Transverse colon (tissue), 4 donors: ENCODE data around the gene RAMP3. TPM values are rescaled to one million over a fixed set of nuclear protein-coding genes. Genes with fewer than 3 reads are reported as not detected.
A peak's percentile ranks its signal among the peaks of the same experiment; 100 is the strongest.

Experiments
- DNase-seq: peaks from one replicate; pipeline ENCODE4 v3.0.0-alpha.2; 2019
- H3K27ac ChIP-seq, 4 donors: fragments of 200-600 bp; sonication (generic); 2 replicates each; pipeline ENCODE4 v1.5.1; 2016 to 2018; ENCODE audit warnings: inconsistent platforms in 4 of 4
- H3K27me3 ChIP-seq: fragments of 200-600 bp; sonication (generic); 2 replicates; pipeline ENCODE4 v1.5.1; 2017; ENCODE audit warnings: inconsistent platforms
- H3K36me3 ChIP-seq, 4 donors: fragments of 200-600 bp; sonication (generic); 2 replicates each; pipeline ENCODE4 v1.5.1; 2017 to 2019; ENCODE audit warnings: inconsistent platforms in 4 of 4
- H3K4me1 ChIP-seq, 4 donors: fragments of 200-600 bp; sonication (generic); 2 replicates each; pipeline ENCODE4 v1.5.1; 2017 to 2020; ENCODE audit warnings: inconsistent platforms in 4 of 4
- H3K4me3 ChIP-seq, 4 donors: fragments of 200-600 bp; sonication (generic); 1 replicate in 1 of 4; 2 replicates in 3 of 4; pipeline versions ENCODE4 v1.5.1 to v1.6.1; 2017 to 2019; ENCODE audit warnings: inconsistent platforms in 4 of 4
- H3K9me3 ChIP-seq, 2 donors: fragments of 200-600 bp; sonication (generic); 2 replicates each; pipeline ENCODE4 v1.5.1; 2017 to 2019; ENCODE audit warnings: inconsistent platforms in 2 of 2
- EP300 ChIP-seq: sonication (generic); formaldehyde crosslinking; IDR thresholded peaks from one replicate; pipeline ENCODE4 v1.6.1; 2017; ENCODE audit warnings: antibody characterized with exemption, low read depth
- POLR2A ChIP-seq: fragments of 450-650 bp; IDR thresholded peaks from one replicate; pipeline ENCODE4 v1.6.1; 2016; ENCODE audit warnings: antibody characterized with exemption, mild to moderate bottlenecking, moderate library complexity
- POLR2AphosphoS5 ChIP-seq, 3 donors: sonication (generic); formaldehyde crosslinking; IDR thresholded peaks; one replicate each; pipeline ENCODE4 v1.6.1; 2016; ENCODE audit warnings: antibody characterized with exemption in 3 of 3
- WGBS, 2 donors: methylation state at CpG; one replicate each; pipeline ENCODE4 v1.1.5; 2018; ENCODE audit warnings: low coverage in 1 of 2; 5-methylcytosine and 5-hydroxymethylcytosine counted together
- in situ Hi-C, 4 donors: fragments of 200-750 bp; cut with MboI; loops; one replicate each; pipeline versions ENCODE4 v1.15.0 to v1.15.1; 2017; ENCODE audit warnings: low sequenced_read_pairs in 3 of 4, low pct_ligation_motif_present in 1 of 4, low pct_unique_long_range_greater_than_20kb in 1 of 4
- intact Hi-C: fragments of 100-400 bp; cut with DNase I; formaldehyde crosslinking; loops from one replicate; pipeline ENCODE4 v1.15.1; 2023; ENCODE audit warnings: low total_unique reads
- total RNA-seq, 4 donors: library from RNA; depleted of rRNA; stranded (reverse); fragments of >200 nt; gene quantifications; one replicate each; pipeline ENCODE4 v1.1.0, GENCODE V29; 2016
- TF ChIP-seq, protein P1 (sequence below), 5 experiments: fragments of 200-600 bp in 3 of 5; fragments of 450-650 bp in 2 of 5; sonication (generic) in 3 of 5; IDR thresholded peaks; 1 replicate in 2 of 5; 2 replicates in 3 of 5; pipeline ENCODE4 v1.5.1; 2016 to 2017; ENCODE audit warnings: antibody characterized with exemption in 5 of 5, inconsistent platforms in 3 of 5, mild to moderate bottlenecking in 2 of 5, moderate library complexity in 1 of 5

RAMP3 gene
- total RNA-seq, 4 donors from 2014 or later: 6.4 to 25.1 (median 15.2) TPM

DNA sequence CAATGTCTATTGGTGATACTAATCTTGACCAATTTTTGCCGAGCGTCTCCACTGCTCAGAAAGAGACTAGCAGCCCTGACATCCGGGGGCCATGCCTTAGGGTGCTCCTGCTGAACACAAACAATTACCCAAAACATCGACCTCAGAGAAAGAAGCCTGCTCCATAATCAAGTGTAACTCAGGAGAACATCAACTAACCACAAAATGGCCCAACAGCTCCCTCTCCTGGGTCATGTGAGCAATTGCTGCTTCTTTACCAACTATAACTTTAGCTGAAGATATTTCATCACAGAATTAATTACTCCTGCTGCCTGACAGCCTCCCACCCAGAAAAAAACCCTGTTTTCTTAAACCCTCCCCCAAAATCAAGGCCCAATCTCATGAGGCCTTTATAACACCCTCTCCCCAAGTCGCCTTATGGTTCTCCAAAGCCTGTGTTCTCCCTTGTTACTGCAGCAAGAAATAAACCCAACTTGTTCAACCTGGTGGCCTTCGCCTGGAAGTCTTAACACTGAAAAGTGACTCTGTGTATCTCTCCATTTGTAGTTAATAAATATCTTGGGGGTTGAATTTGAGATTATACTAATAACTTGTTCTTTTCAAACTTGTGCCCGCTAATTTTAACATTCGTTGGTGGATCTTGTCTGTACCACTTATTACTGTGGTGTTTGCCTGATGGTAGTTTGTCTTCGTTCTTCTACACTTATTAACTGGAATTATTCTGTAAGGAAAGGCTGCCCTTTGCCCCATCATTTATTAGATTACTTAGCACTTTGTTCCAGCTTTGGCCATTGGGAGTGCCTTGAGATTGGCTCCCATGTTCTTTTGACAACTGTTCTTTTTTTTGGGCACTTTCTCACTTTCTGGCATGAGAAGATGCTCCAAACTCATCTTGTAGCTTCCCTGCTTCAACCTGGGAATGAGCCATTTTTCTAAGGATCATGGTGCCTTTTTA, 21.2 kb upstream of the RAMP3 start:
- peak; percentile 62 for DNase-seq
- Histone ChIP-seq H3K4me3 (no peak overlapping the region), H3K36me3 (no peaks in the 10 kb centered on the region), H3K27me3 (no peaks in the 10 kb centered on the region), H3K9me3 (no peaks in the 10 kb centered on the region), H3K27ac (no peak overlapping the region), H3K4me1 (peaks cover 0 to 9% (median 2%) of the 10 kb centered on the region in 4 donors)
- in situ Hi-C loops (loop anchor here in 2 of 4 donors (10.0 to 25.0 kb wide), 3 partner anchors 172 to 282 kb away; no protein-coding TSS in a partner anchor), intact Hi-C loops (loop anchor here (10.0 kb wide), 1 partner anchor 162 kb away; the partner anchor contains the start of gene MYO1G)
- no peak for TF ChIP-seq POLR2AphosphoS5 (IDR thresholded peaks at IDR 0.05)
- no peak for TF ChIP-seq POLR2A
- no peak for TF ChIP-seq EP300
- TF ChIP-seq, protein P1, sequence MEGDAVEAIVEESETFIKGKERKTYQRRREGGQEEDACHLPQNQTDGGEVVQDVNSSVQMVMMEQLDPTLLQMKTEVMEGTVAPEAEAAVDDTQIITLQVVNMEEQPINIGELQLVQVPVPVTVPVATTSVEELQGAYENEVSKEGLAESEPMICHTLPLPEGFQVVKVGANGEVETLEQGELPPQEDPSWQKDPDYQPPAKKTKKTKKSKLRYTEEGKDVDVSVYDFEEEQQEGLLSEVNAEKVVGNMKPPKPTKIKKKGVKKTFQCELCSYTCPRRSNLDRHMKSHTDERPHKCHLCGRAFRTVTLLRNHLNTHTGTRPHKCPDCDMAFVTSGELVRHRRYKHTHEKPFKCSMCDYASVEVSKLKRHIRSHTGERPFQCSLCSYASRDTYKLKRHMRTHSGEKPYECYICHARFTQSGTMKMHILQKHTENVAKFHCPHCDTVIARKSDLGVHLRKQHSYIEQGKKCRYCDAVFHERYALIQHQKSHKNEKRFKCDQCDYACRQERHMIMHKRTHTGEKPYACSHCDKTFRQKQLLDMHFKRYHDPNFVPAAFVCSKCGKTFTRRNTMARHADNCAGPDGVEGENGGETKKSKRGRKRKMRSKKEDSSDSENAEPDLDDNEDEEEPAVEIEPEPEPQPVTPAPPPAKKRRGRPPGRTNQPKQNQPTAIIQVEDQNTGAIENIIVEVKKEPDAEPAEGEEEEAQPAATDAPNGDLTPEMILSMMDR (IDR thresholded peaks at IDR 0.05): peak; percentile 76 to 84 (median 80)
- WGBS, 2 donors: 42 to 60% methylated on average over 5 to 9 of the region's 9 CpGs

DNA sequence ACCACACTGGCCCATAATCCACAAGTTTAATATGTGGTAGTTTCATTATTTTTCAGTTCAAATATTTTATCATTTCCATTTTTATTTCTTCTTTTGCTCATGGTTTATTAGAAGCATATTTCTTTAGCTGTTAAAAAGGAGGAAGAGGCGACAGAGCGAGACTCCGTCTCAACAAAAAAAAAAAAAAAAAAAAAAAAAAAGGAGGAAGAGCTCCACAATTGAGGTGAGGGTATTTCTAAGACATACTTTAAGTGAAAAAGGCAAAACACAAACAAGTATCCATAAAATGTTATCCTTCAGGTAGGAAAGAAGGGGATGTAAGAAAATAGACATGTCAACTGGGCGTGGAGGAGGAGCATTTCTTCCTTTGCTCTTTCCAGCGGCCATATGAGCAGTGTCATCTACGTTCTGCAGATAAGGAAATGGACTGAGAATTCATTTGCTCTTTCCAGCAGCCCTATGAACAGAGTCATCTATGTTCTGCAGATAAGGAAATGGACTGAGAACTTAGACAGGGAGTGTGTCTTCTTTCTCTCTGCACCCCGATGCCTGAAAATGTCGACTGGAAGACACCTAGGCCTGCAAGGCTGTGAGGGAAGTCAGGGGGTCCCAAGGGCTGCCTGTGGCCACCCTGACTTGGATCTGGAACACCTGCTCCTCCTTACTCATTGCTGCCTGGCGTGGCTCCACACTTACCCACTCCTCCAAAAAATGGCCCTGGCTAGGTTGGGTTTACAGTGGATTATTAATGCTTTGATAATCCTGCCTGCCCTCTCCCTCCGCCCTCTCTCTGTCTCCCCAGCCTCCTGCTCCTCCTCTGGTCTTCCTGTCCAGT, 18.9 kb upstream of the RAMP3 start:
- H3K36me3 ChIP-seq: no peaks in the 10 kb centered on the region
- no peak overlapping the region for H3K27ac ChIP-seq
- no peaks in the 10 kb centered on the region for H3K27me3 ChIP-seq
- DNase-seq: no peak
- no peak overlapping the region for H3K4me3 ChIP-seq
- H3K4me1 ChIP-seq: peaks cover 0 to 9% (median 2%) of the 10 kb centered on the region in 4 donors
- intact Hi-C loops: loop anchor here (10.0 kb wide), 1 partner anchor 164 kb away; the partner anchor contains the start of gene MYO1G
- WGBS, 2 donors: 65 to 74% methylated on average over 6 to 10 of the region's 10 CpGs
- no peaks in the 10 kb centered on the region for H3K9me3 ChIP-seq
- in situ Hi-C loops: loop anchor here in 2 of 4 donors (10.0 to 25.0 kb wide), 3 partner anchors 174 to 284 kb away; no protein-coding TSS in a partner anchor
- TF ChIP-seq EP300: no peak
- no peak for TF ChIP-seq POLR2AphosphoS5 (IDR thresholded peaks at IDR 0.05)
- no peak for TF ChIP-seq POLR2A
- TF ChIP-seq, protein P1 (IDR thresholded peaks at IDR 0.05): no peak

DNA sequence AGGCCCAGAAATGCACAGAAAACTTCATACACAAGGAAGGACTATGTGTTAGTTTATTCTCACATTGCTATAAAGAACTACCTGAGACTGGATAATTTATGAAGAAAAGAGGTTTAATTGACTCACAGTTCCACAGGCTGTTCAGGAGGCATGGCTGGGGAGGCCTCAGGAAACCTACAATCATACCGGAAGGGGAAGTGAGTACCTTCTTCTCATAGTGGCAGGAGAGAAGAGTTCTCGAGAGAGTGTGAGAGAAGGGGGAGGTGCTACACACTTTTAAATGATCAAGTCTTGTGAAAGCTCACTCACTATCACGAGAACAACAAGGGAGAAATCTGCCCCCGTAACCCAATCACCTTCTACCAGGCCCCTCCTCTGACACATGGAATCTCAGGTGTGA, 16.8 kb upstream of the RAMP3 start:
- WGBS, 2 donors: 83 to 90% methylated on average over 1 to 4 of the region's 4 CpGs
- Histone ChIP-seq H3K9me3 (no peaks in the 10 kb centered on the region), H3K4me1 (peaks cover 0 to 9% (median 2%) of the 10 kb centered on the region in 4 donors), H3K27me3 (no peaks in the 10 kb centered on the region), H3K4me3 (no peak overlapping the region), H3K36me3 (no peaks in the 10 kb centered on the region), H3K27ac (no peak overlapping the region)
- in situ Hi-C loops (loop anchor here in 1 of 4 donors (25.0 kb wide), 1 partner anchor 279 kb away; no protein-coding TSS in a partner anchor), intact Hi-C loops (no loop called here)
- DNase-seq: no peak
- TF ChIP-seq EP300 (no peak), POLR2AphosphoS5 (IDR thresholded peaks at IDR 0.05) (no peak), POLR2A (no peak)
- TF ChIP-seq, protein P1 (IDR thresholded peaks at IDR 0.05): no peak
